ENCODE data around the gene NDUFAF2.
A peak's percentile ranks its signal among the peaks of the same experiment; 100 is the strongest.

NDUFAF2 gene

GRCh38 chr5:61098251-61098995 lies 153.4 kb downstream of the NDUFAF2 start:
- TF ChIP-seq CTCF (IDR thresholded peaks at IDR 0.05; ENCODE audit: insufficient read depth, low read depth, low read length, missing control alignments): no peak
- H3K4me3 ChIP-seq (ENCODE audit: low read depth, low read length): no peak overlapping the region
- DNase-seq (ENCODE audit: low read depth): no peak

GRCh38 chr5:61100437-61100836 lies 155.4 kb downstream of the NDUFAF2 start:
- no peak for DNase-seq (ENCODE audit: low read depth)
- no peak for TF ChIP-seq CTCF (IDR thresholded peaks at IDR 0.05; ENCODE audit: insufficient read depth, low read depth, low read length, missing control alignments)
- no peak overlapping the region for H3K4me3 ChIP-seq (ENCODE audit: low read depth, low read length)

GRCh38 chr5:61114441-61114840 lies 169.4 kb downstream of the NDUFAF2 start:
- H3K4me3 ChIP-seq (ENCODE audit: low read depth, low read length): no peak overlapping the region
- no peak for TF ChIP-seq CTCF (IDR thresholded peaks at IDR 0.05; ENCODE audit: insufficient read depth, low read depth, low read length, missing control alignments)
- no peak for DNase-seq (ENCODE audit: low read depth)

- H3K4me3 ChIP-seq (ENCODE audit: low read depth, low read length): no peak overlapping the region
- no peak for TF ChIP-seq CTCF (IDR thresholded peaks at IDR 0.05; ENCODE audit: insufficient read depth, low read depth, low read length, missing control alignments)
- DNase-seq (ENCODE audit: low read depth): peak; percentile 27
Measured at GRCh38 chr5:61115968-61116367, 171.0 kb downstream of the NDUFAF2 start.

GRCh38 chr5:61119066-61119465 lies 174.1 kb downstream of the NDUFAF2 start:
- no peak overlapping the region for H3K4me3 ChIP-seq (ENCODE audit: low read depth, low read length)
- no peak for TF ChIP-seq CTCF (IDR thresholded peaks at IDR 0.05; ENCODE audit: insufficient read depth, low read depth, low read length, missing control alignments)
- DNase-seq (ENCODE audit: low read depth): no peak

GRCh38 chr5:61120534-61120933 lies 175.5 kb downstream of the NDUFAF2 start:
- no peak overlapping the region for H3K4me3 ChIP-seq (ENCODE audit: low read depth, low read length)
- no peak for DNase-seq (ENCODE audit: low read depth)
- no peak for TF ChIP-seq CTCF (IDR thresholded peaks at IDR 0.05; ENCODE audit: insufficient read depth, low read depth, low read length, missing control alignments)

GRCh38 chr5:61123145-61123544 lies 178.1 kb downstream of the NDUFAF2 start:
- TF ChIP-seq CTCF (IDR thresholded peaks at IDR 0.05; ENCODE audit: insufficient read depth, low read depth, low read length, missing control alignments): no peak
- DNase-seq (ENCODE audit: low read depth): no peak
- H3K4me3 ChIP-seq (ENCODE audit: low read depth, low read length): no peak overlapping the region

Data from GM12865 (cell line).